Jurkat, Clone E6-1 (cell line): ENCODE results near the gene NOS1AP. TPM values are rescaled to one million over a fixed set of nuclear protein-coding genes. Genes with fewer than 3 reads are reported as not detected.
"Not testable (repeated sequence)": the region's sequence is repeated elsewhere in the genome, so short reads cannot be mapped to it uniquely, and the experiment has no call there.

ENCODE experiments used
- DNase-seq: peaks from one replicate; pipeline ENCODE4 v3.0.0-alpha.2; 2011; ENCODE audit warnings: low read depth, low spot score
- H3K4me3 ChIP-seq: 2 replicates; pipeline ENCODE4 v1.5.1; 2011; ENCODE audit warnings: mild to moderate bottlenecking, low read length, control low read depth, moderate library complexity
- polyA plus RNA-seq: library from polyadenylated mRNA; unstranded; fragments of >200 nt; gene quantifications from one replicate; pipeline ENCODE4 v1.2.1, GENCODE V29; 2012; ENCODE audit warnings: missing spikeins; ENCODE audit not compliant: insufficient read length, insufficient read depth

The NOS1AP gene
- polyA plus RNA-seq = 0.50 TPM

GRCh38 chr1:162069334-162070093, at the start of gene NOS1AP:
Gene NOS1AP, plus strand, starts transcription at chr1:162069691. Its CDS starts 487 bp downstream, at chr1:162070178.
- peak within 1 kb of the TSS; percentile 49 for H3K4me3 ChIP-seq
- DNase-seq = peak; percentile 37

- no peak for DNase-seq
- no peak overlapping the region for H3K4me3 ChIP-seq
These were observed 49.3 kb upstream of the NOS1AP start for GRCh38 chr1:162020150-162020549.

GRCh38 chr1:162021124-162021523, 48.4 kb upstream of the NOS1AP start:
- no peak overlapping the region for H3K4me3 ChIP-seq
- DNase-seq = no peak

DNA sequence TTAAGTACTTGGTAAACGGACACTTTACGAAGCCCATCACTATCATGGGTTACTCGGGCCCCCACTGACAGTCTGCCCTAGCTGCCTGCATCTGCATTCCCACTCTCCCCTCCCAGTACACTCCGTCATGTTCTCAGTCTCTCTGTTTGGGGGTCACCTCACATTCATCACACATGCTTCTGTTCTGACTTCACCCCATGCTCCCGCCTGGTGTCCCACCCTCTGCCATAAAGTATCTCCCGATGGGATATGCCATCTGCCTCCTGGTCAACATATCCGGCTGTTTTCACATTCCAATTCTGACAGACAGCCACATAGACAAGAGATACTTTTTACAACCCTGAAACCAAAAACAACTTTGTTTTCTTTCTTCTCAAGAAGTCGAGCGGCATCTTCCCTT, 46.9 kb upstream of the NOS1AP start:
- no peak overlapping the region for H3K4me3 ChIP-seq
- DNase-seq = no peak

GRCh38 chr1:162023181-162023546, 46.3 kb upstream of the NOS1AP start:
- no peak for DNase-seq
- H3K4me3 ChIP-seq = peak overlapping the region; percentile 78

GRCh38 chr1:162023547-162024501, 45.7 kb upstream of the NOS1AP start, which contains the start of gene OLFML2B:
Gene OLFML2B, minus strand, starts transcription at chr1:162023869. Its CDS starts 439 bp downstream, at chr1:162023430.
- no peak for DNase-seq
- H3K4me3 ChIP-seq = peak within 1 kb of the TSS; percentile 78

- no peak overlapping the region for H3K4me3 ChIP-seq
- no peak for DNase-seq
These were observed 44.0 kb upstream of the NOS1AP start for GRCh38 chr1:162025541-162025940.

DNA sequence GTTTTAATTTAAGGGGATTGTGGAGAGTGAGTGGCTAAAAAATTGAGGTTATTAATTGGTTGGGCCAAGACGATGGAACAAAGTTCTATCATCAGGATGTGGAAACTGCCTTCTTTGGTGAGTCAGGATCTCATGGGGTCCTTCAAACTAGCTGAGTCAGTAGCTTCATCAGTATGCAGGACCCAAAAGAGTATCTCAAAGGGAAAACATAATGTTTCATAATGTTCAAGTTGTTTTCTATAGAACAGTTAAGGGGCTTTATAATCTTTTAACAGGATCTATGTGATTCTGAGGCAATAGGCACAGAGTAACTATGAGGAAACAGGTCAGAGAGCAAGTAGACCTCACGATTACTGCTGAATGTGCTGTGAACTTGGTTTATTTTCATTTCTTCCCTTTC, 42.6 kb upstream of the NOS1AP start:
- DNase-seq = no peak
- no peak overlapping the region for H3K4me3 ChIP-seq

GRCh38 chr1:162028726-162029125, 40.8 kb upstream of the NOS1AP start:
- no peak for DNase-seq
- H3K4me3 ChIP-seq = no peak overlapping the region

GRCh38 chr1:162029157-162029556, 40.3 kb upstream of the NOS1AP start:
- no peak overlapping the region for H3K4me3 ChIP-seq
- no peak for DNase-seq

- no peak overlapping the region for H3K4me3 ChIP-seq
- no peak for DNase-seq
These were observed 38.7 kb upstream of the NOS1AP start for GRCh38 chr1:162030759-162031280.

GRCh38 chr1:162033428-162033827, 36.1 kb upstream of the NOS1AP start:
- no peak for DNase-seq
- no peak overlapping the region for H3K4me3 ChIP-seq

GRCh38 chr1:162035241-162035640, 34.2 kb upstream of the NOS1AP start:
- H3K4me3 ChIP-seq = no peak overlapping the region
- peak; percentile 44 for DNase-seq

DNA sequence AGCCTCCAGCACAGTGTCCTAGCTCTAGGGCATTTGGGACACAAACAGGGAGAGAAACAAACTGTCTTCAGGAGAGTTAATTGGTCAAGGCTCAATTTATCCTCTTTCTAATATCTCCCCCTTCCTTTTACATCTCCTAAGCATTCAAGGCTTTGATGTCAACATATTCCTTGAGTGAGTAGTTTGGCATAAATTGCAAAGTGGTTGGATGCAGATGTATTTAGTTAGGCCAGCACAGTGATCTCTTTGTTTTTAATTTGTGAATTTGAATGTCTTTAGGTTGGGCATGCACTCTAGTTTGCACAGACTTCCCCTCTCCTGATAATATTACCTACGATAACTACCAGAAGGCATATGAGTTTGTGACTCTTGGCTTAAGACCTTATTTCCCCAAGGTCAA, 33.3 kb upstream of the NOS1AP start:
- no peak overlapping the region for H3K4me3 ChIP-seq
- DNase-seq = no peak

DNA sequence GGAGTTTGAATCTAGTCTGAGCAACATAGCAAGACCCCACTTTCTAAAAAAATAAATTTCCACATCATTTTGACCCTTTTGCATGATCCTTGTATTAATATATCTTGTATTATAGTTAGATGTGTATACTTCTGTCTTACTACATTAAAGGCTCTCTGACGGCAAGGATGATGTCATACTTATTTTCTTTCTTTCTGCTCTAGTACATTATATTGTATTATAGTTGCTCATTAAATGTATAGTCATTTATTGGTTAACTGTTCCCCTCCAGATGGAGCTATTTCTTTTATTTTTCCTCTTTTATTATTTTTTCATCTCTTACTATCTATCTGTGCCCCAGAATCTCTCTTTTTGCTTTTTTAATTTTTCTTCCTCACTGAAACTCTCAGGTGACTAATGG, 30.9 kb upstream of the NOS1AP start:
- H3K4me3 ChIP-seq = no peak overlapping the region
- DNase-seq = no peak

GRCh38 chr1:162040001-162040400, 29.5 kb upstream of the NOS1AP start:
- H3K4me3 ChIP-seq = no peak overlapping the region
- no peak for DNase-seq

DNA sequence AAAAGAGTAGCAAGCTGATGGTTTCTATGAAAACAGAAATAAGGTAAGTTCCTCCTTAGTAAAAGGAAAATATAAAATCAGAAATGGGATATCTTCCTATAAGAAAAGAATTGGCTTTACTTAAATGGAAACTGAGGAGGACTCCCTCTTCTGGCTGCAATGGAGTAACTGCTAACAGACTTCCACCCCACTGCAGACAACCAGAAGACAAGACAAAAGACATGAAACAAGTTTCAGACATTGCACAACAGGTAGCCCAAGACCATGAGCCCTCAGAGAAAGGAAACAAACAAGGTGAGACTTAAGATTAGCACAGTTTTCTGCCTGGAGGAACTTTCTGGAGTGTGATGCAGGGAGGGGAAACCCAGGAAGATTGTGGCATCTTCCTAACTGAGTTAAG, 28.8 kb upstream of the NOS1AP start:
- no peak overlapping the region for H3K4me3 ChIP-seq
- DNase-seq = peak; percentile 65

GRCh38 chr1:162042361-162042760, 27.1 kb upstream of the NOS1AP start:
- DNase-seq = no peak
- no peak overlapping the region for H3K4me3 ChIP-seq

- DNase-seq = no peak
- no peak overlapping the region for H3K4me3 ChIP-seq
These were observed 22.6 kb upstream of the NOS1AP start for GRCh38 chr1:162046921-162047320.

GRCh38 chr1:162053949-162054348, 15.5 kb upstream of the NOS1AP start:
- not testable (repeated sequence) for H3K4me3 ChIP-seq, DNase-seq
